GM23248 (cell line): ENCODE results near the gene TTC16. TPM values are rescaled to one million over a fixed set of nuclear protein-coding genes. Genes with fewer than 3 reads are reported as not detected.

Source experiments
- DNase-seq: peaks from one replicate; pipeline ENCODE4 v3.0.0-alpha.2; 2015
- H2AFZ ChIP-seq: fragments of 200-600 bp; sonication (generic); 2 replicates; pipeline ENCODE4 v1.6.1; 2016; ENCODE audit warnings: antibody characterized with exemption
- H3F3A ChIP-seq: fragments of 200-600 bp; sonication (generic); 2 replicates; pipeline ENCODE4 v1.6.1; 2016; ENCODE audit warnings: mild to moderate bottlenecking, antibody characterized with exemption, mixed run types; ENCODE audit not compliant: insufficient read depth
- H3K27ac ChIP-seq: fragments of 200-600 bp; sonication (generic); 2 replicates; pipeline ENCODE4 v1.5.1; 2016; ENCODE audit warnings: mild to moderate bottlenecking
- H3K27me3 ChIP-seq: fragments of 200-600 bp; sonication (generic); replicated peaks from 2 replicates; pipeline ENCODE4 v1.6.1; 2016; ENCODE audit warnings: mild to moderate bottlenecking; ENCODE audit not compliant: insufficient read depth
- H3K36me3 ChIP-seq: fragments of 200-600 bp; sonication (generic); 2 replicates; pipeline ENCODE4 v1.6.1; 2016; ENCODE audit warnings: low read depth, mild to moderate bottlenecking
- H3K4me1 ChIP-seq: fragments of 200-600 bp; sonication (generic); 2 replicates; pipeline ENCODE4 v1.6.1; 2016; ENCODE audit warnings: mild to moderate bottlenecking; ENCODE audit not compliant: insufficient read depth
- H3K4me2 ChIP-seq: fragments of 200-600 bp; sonication (generic); one replicate; pipeline ENCODE4 v1.6.1; 2016; ENCODE audit warnings: mild to moderate bottlenecking; ENCODE audit not compliant: unreplicated experiment
- H3K4me3 ChIP-seq: fragments of 200-600 bp; sonication (generic); 2 replicates; pipeline ENCODE4 v1.5.1; 2016; ENCODE audit warnings: mild to moderate bottlenecking
- H3K79me2 ChIP-seq: fragments of 200-600 bp; sonication (generic); 2 replicates; pipeline ENCODE4 v1.6.1; 2016; ENCODE audit warnings: mild to moderate bottlenecking; ENCODE audit not compliant: insufficient read depth
- H3K9ac ChIP-seq: fragments of 200-600 bp; sonication (generic); 2 replicates; pipeline ENCODE4 v1.6.1; 2016; ENCODE audit warnings: mild to moderate bottlenecking
- H3K9me2 ChIP-seq: fragments of 200-600 bp; sonication (generic); 2 replicates; pipeline ENCODE4 v1.6.1; 2016; ENCODE audit warnings: mixed run types, mild to moderate bottlenecking, moderate library complexity; ENCODE audit not compliant: insufficient read depth
- H3K9me3 ChIP-seq: fragments of 200-600 bp; sonication (generic); one replicate; pipeline ENCODE4 v1.6.1; 2017; ENCODE audit warnings: low read depth
- H4K20me1 ChIP-seq: fragments of 200-600 bp; sonication (generic); 2 replicates; pipeline ENCODE4 v1.6.0; 2016; ENCODE audit not compliant: insufficient read depth
- EZH2 ChIP-seq: fragments of 200-600 bp; sonication (generic); IDR thresholded peaks from 2 replicates; pipeline ENCODE4 v1.6.1; 2018; ENCODE audit warnings: antibody characterized with exemption, mild to moderate bottlenecking; ENCODE audit not compliant: insufficient read depth, poor library complexity, severe bottlenecking
- EZH2phosphoT487 ChIP-seq: fragments of 200-600 bp; sonication (generic); IDR thresholded peaks from 2 replicates; pipeline ENCODE4 v1.6.1; 2018; ENCODE audit warnings: antibody characterized with exemption, moderate library complexity, mild to moderate bottlenecking, low read depth; ENCODE audit not compliant: insufficient read depth
- WGBS, 2 experiments: methylation state at CpG; one replicate each; pipeline ENCODE4 v1.1.6; 2015 to 2017; ENCODE audit warnings: low lambda C conversion rate in 2 of 2, low coverage in 1 of 2; ENCODE audit errors: missing lambda C conversion rate in 2 of 2; 5-methylcytosine and 5-hydroxymethylcytosine counted together
- in situ Hi-C: fragments of 300-500 bp; cut with MboI; formaldehyde crosslinking; loops from 2 replicates; pipeline ENCODE4 v1.15.0; 2020
- polyA plus RNA-seq: library from polyadenylated mRNA; unstranded; fragments of >200 nt; fragmentation: Nextera tagmentation; extraction: Ambion mirVana; gene quantifications from 2 replicates; pipeline ENCODE4 v1.2.1, GENCODE V29; 2016
- total RNA-seq: library from RNA; depleted of rRNA; stranded (reverse); fragments of >200 nt; shearing (Covaris generic); gene quantifications from 2 replicates; pipeline ENCODE4 v1.2.3, GENCODE V29; 2014

Gene TTC16
- total and polyA plus RNA-seq, 2 experiments from 2014 or later, result 0.06 TPM; not detected in 1

- no peak for TF ChIP-seq EZH2phosphoT487
- TF ChIP-seq EZH2, result no peak
Observed at GRCh38 chr9:127726871-127727270, 11.0 kb downstream of the TTC16 start.

GRCh38 chr9:127728808-127729207 is 12.9 kb downstream of the TTC16 start:
- H3K4me2 ChIP-seq, result no peak overlapping the region
- H3K9me3 ChIP-seq, result no peaks in the 10 kb centered on the region
- no peak overlapping the region for H3K9ac ChIP-seq
- H3K36me3 ChIP-seq, result no peaks in the 10 kb centered on the region
- peaks cover 2% of the 10 kb centered on the region; the same call in 1 of the 2 replicates for H3K4me1 ChIP-seq
- TF ChIP-seq EZH2 (no peak), EZH2phosphoT487 (no peak)
- H3K4me3 ChIP-seq, result no peak overlapping the region
- H4K20me1 ChIP-seq, result no peaks in the 10 kb centered on the region
- no peak overlapping the region for H2AFZ ChIP-seq
- WGBS, 2 experiments, result 82 to 84% methylated on average over 8 of the region's 8 CpGs
- 0 out of 2 replicates have a peak, but pooled peaks cover 1% of the 10 kb centered on the region for H3K79me2 ChIP-seq
- no peak for DNase-seq
- H3F3A ChIP-seq, result no peaks in the 10 kb centered on the region
- H3K9me2 ChIP-seq, result no peaks in the 10 kb centered on the region
- in situ Hi-C loops, result no loop called here
- no peak overlapping the region for H3K27ac ChIP-seq
- no peaks in the 10 kb centered on the region for H3K27me3 ChIP-seq

More at GRCh38 chr9:127726871-127727270, 11.0 kb downstream of the TTC16 start:
- in situ Hi-C loops, result no loop called here
- no peaks in the 10 kb centered on the region for H4K20me1 ChIP-seq
- H3K79me2 ChIP-seq, result no peaks in the 10 kb centered on the region
- DNase-seq, result no peak
- no peak overlapping the region for H3K9ac ChIP-seq
- H3K27me3 ChIP-seq, result no peaks in the 10 kb centered on the region
- peaks cover 10% of the 10 kb centered on the region for H3K4me1 ChIP-seq
- H3F3A ChIP-seq, result peaks cover 9% of the 10 kb centered on the region; the same call in 1 of the 2 replicates
- H2AFZ ChIP-seq, result no peak overlapping the region
- no peaks in the 10 kb centered on the region for H3K36me3 ChIP-seq
- H3K4me3 ChIP-seq, result no peak overlapping the region
- WGBS, 2 experiments, result 68 to 73% methylated on average over 8 of the region's 8 CpGs
- H3K9me3 ChIP-seq, result no peaks in the 10 kb centered on the region
- no peak overlapping the region for H3K27ac ChIP-seq
- no peaks in the 10 kb centered on the region for H3K9me2 ChIP-seq
- no peak overlapping the region for H3K4me2 ChIP-seq

GRCh38 chr9:127729522-127730256 is 13.8 kb downstream of the TTC16 start:
- Histone ChIP-seq H3K79me2 (0 out of 2 replicates have a peak, but pooled peaks cover 7% of the 10 kb centered on the region), H3K27ac (no peak overlapping the region), H4K20me1 (no peaks in the 10 kb centered on the region), H3K9me2 (no peaks in the 10 kb centered on the region), H3K36me3 (no peaks in the 10 kb centered on the region), H3F3A (no peaks in the 10 kb centered on the region), H3K4me1 (peaks cover 7% of the 10 kb centered on the region; the same call in 1 of the 2 replicates), H3K4me2 (no peak overlapping the region), H3K9ac (no peak overlapping the region), H3K27me3 (no peaks in the 10 kb centered on the region), H3K4me3 (no peak overlapping the region), H2AFZ (no peak overlapping the region), H3K9me3 (no peaks in the 10 kb centered on the region)
- TF ChIP-seq EZH2phosphoT487 (no peak), EZH2 (no peak)
- in situ Hi-C loops, result loop anchor here (10.0 kb wide), 1 partner anchor 135 kb away; no protein-coding TSS in a partner anchor
- DNase-seq, result no peak
- 88 to 91% methylated on average over 18 of the region's 18 CpGs for WGBS, 2 experiments

- Histone ChIP-seq H3K9me3 (no peaks in the 10 kb centered on the region), H3K79me2 (0 out of 2 replicates have a peak, but pooled peaks cover 7% of the 10 kb centered on the region), H3K4me3 (no peak overlapping the region), H3K27me3 (no peaks in the 10 kb centered on the region), H3K4me2 (no peak overlapping the region), H3K9ac (no peak overlapping the region), H3K27ac (no peak overlapping the region), H3K36me3 (no peaks in the 10 kb centered on the region), H2AFZ (no peak overlapping the region), H3K4me1 (peaks cover 7% of the 10 kb centered on the region; the same call in 1 of the 2 replicates), H3F3A (no peaks in the 10 kb centered on the region), H4K20me1 (no peaks in the 10 kb centered on the region), H3K9me2 (no peaks in the 10 kb centered on the region)
- TF ChIP-seq EZH2, result no peak
- no peak for TF ChIP-seq EZH2phosphoT487
- 90 to 95% methylated on average over 9 of the region's 9 CpGs for WGBS, 2 experiments
- in situ Hi-C loops, result loop anchor here (10.0 kb wide), 1 partner anchor 135 kb away; no protein-coding TSS in a partner anchor
- no peak for DNase-seq
Observed at GRCh38 chr9:127730262-127730661, 14.4 kb downstream of the TTC16 start.
